K562 (cell line): ENCODE data around the gene PRSS57. TPM values are rescaled to one million over a fixed set of nuclear protein-coding genes. Genes with fewer than 3 reads are reported as not detected.

Experiments
- ARID3B ChIP-seq: fragments of 250-450 bp; sonication (Bioruptor Pico); IDR thresholded peaks from 2 replicates; pipeline ENCODE4 v1.4.0; 2020; ENCODE audit warnings: borderline replicate concordance
- E2F6 ChIP-seq, 2 experiments: IDR thresholded peaks; 2 replicates each; pipeline ENCODE4 v1.6.1; 2011; ENCODE audit warnings: borderline replicate concordance in 1 of 2, control low read depth in 1 of 2, low read depth in 1 of 2, low read length in 1 of 2, mild to moderate bottlenecking in 1 of 2, mixed read lengths in 1 of 2, moderate library complexity in 1 of 2; ENCODE audit not compliant: insufficient read depth in 1 of 2, insufficient read length in 1 of 2, poor library complexity in 1 of 2, severe bottlenecking in 1 of 2; ENCODE audit errors: extremely low read depth in 1 of 2
- FUS ChIP-seq: fragments of 200-400 bp; formaldehyde crosslinking; optimal IDR thresholded peaks from 2 replicates; pipeline ENCODE3; 2017; ENCODE audit warnings: low read depth, low read length
- GATAD2B ChIP-seq: fragments of 450-650 bp; IDR thresholded peaks from 2 replicates; pipeline ENCODE4 v1.6.1; 2017; ENCODE audit warnings: mild to moderate bottlenecking, borderline replicate concordance
- GTF2E2 ChIP-seq: fragments of 200-800 bp; sonication (Bioruptor generic); IDR thresholded peaks from 2 replicates; pipeline ENCODE4 v1.6.1; 2016; ENCODE audit warnings: missing genetic modification characterization, missing compliant biosample characterization
- HDAC3 ChIP-seq: fragments of 450-650 bp; IDR thresholded peaks from 2 replicates; pipeline ENCODE4 v1.6.1; 2018; ENCODE audit warnings: borderline replicate concordance, mild to moderate bottlenecking, moderate library complexity; ENCODE audit not compliant: partially characterized antibody
- HSF4 ChIP-seq: fragments of 250-450 bp; sonication (Bioruptor Pico); IDR thresholded peaks from 2 replicates; pipeline ENCODE4 v2.1.2; 2022; ENCODE audit warnings: mild to moderate bottlenecking, moderate library complexity, borderline replicate concordance
- KHSRP ChIP-seq: fragments of 450-650 bp; IDR thresholded peaks from 2 replicates; pipeline ENCODE4 v1.6.1; 2017
- MIER1 ChIP-seq: fragments of 450-650 bp; IDR thresholded peaks from 2 replicates; pipeline ENCODE4 v1.6.1; 2016; ENCODE audit warnings: antibody characterized with exemption, mild to moderate bottlenecking, low read depth
- MXI1 ChIP-seq: IDR thresholded peaks from 2 replicates; pipeline ENCODE4 v1.6.1; 2011; ENCODE audit warnings: low read depth, mild to moderate bottlenecking, improper control_type of control experiment, low read length
- NCOA6 ChIP-seq: fragments of 450-650 bp; IDR thresholded peaks from 2 replicates; pipeline ENCODE4 v1.6.1; 2017; ENCODE audit warnings: mild to moderate bottlenecking
- NELFE ChIP-seq: IDR thresholded peaks from 2 replicates; pipeline ENCODE4 v1.6.1; 2011; ENCODE audit warnings: mild to moderate bottlenecking; ENCODE audit not compliant: insufficient read depth, insufficient read length
- NFRKB ChIP-seq: fragments of 450-650 bp; IDR thresholded peaks from 2 replicates; pipeline ENCODE4 v1.6.1; 2016; ENCODE audit warnings: low read depth
- RBM14 ChIP-seq: fragments of 200-400 bp; formaldehyde crosslinking; IDR thresholded peaks from 2 replicates; pipeline ENCODE4 v1.6.1; 2018; ENCODE audit warnings: low read depth, mild to moderate bottlenecking, low read length, moderate library complexity, borderline replicate concordance; ENCODE audit not compliant: insufficient read depth
- SETDB1 ChIP-seq: IDR thresholded peaks from one replicate; pipeline ENCODE4 v1.6.1; 2012; ENCODE audit warnings: low read length, control low read depth, inconsistent platforms
- SMARCB1 ChIP-seq: IDR thresholded peaks from 2 replicates; pipeline ENCODE4 v1.6.1; 2011; ENCODE audit warnings: improper control_type of control experiment, low read depth; ENCODE audit not compliant: insufficient read length
- TCF7L2 ChIP-seq: fragments of 150-350 bp; IDR thresholded peaks from 2 replicates; pipeline ENCODE4 v1.6.1; 2016; ENCODE audit warnings: low read depth, mild to moderate bottlenecking, low read length, moderate library complexity
- TCFL5 ChIP-seq: fragments of 250-450 bp; sonication (Bioruptor Pico); conservative IDR thresholded peaks from 2 replicates; pipeline ENCODE4 v1.6.1; 2021; ENCODE audit warnings: mild to moderate bottlenecking, moderate library complexity, matching md5 sums
- ZKSCAN1 ChIP-seq: fragments of 150-350 bp; IDR thresholded peaks from 2 replicates; pipeline ENCODE4 v1.6.1; 2016; ENCODE audit warnings: low read depth, low read length
- ZKSCAN3 ChIP-seq: fragments of 250-450 bp; sonication (Bioruptor Pico); IDR thresholded peaks from 2 replicates; pipeline ENCODE4 v1.4.0; 2020
- ZNF518B ChIP-seq: fragments of 250-450 bp; sonication (Bioruptor Pico); IDR thresholded peaks from 2 replicates; pipeline ENCODE4 v1.5.0; 2021; ENCODE audit warnings: mild to moderate bottlenecking, moderate library complexity
- ZNF707 ChIP-seq: fragments of 250-450 bp; sonication (Bioruptor Pico); conservative IDR thresholded peaks from 2 replicates; pipeline ENCODE4 v1.8.0; 2022; ENCODE audit warnings: inconsistent platforms, mild to moderate bottlenecking, moderate library complexity
- polyA plus RNA-seq, 8 experiments: library from polyadenylated mRNA; depleted of rRNA in 4 of 8; stranded (reverse) in 5 of 8; unstranded in 3 of 8; fragments of >200 nt; fragmentation: Nextera tagmentation in 2 of 8; fragmentation: Illumina TruSeq in 1 of 8; extraction: Ambion mirVana in 2 of 8; extraction: Trizol in 1 of 8; gene quantifications; 2 replicates each; pipeline versions ENCODE4 v1.2.1 to v1.2.3, GENCODE V29; 2011 to 2014; ENCODE audit warnings: inconsistent platforms in 1 of 8, missing spikeins in 1 of 8
- total RNA-seq, 7 experiments: library from RNA; depleted of rRNA in 6 of 7; stranded (reverse); fragments of >200 nt in 6 of 7; fragmentation: Illumina TruSeq in 2 of 7; extraction: Trizol in 2 of 7; gene quantifications; 2 replicates each; pipeline versions ENCODE4 v1.2.1 to v1.2.3, GENCODE V29; 2011 to 2021; ENCODE audit warnings: low replicate concordance in 1 of 7

Gene PRSS57
- total and polyA plus RNA-seq, 9 of the 15 experiments (the other 6 are each of a cell fraction or from before 2014, with no cell fraction given): 0.06 to 2.5 (median 1.3) TPM; not detected in 3

- TF ChIP-seq ZNF518B (CRISPR knock-in tag) (no peak), NFRKB (no peak), HDAC3 (no peak), ZKSCAN3 (CRISPR knock-in tag) (no peak), E2F6 (IDR thresholded peaks at IDR 0.05; ENCODE audit: borderline replicate concordance in 1 of 2, extremely low read depth in 1 of 2, insufficient read depth in 1 of 2, insufficient read length in 1 of 2, low read depth in 1 of 2, low read length in 1 of 2, poor library complexity in 1 of 2, severe bottlenecking in 1 of 2) (peak in 1 of 2 experiments; percentile 15), MXI1 (no peak), GATAD2B (no peak), TCFL5 (CRISPR knock-in tag) (no peak), ARID3B (CRISPR knock-in tag) (no peak), RBM14 (no peak), NCOA6 (no peak), MIER1 (no peak), FUS (no peak), TCF7L2 (no peak), SMARCB1 (no peak), SETDB1 (no peak), ZNF707 (CRISPR knock-in tag) (no peak), KHSRP (no peak), GTF2E2 (tag) (0 out of 2 replicates have a peak, but pooled peaks have one; percentile 36), ZKSCAN1 (no peak), HSF4 (CRISPR knock-in tag) (no peak), NELFE (no peak)
These were observed 13.2 kb upstream of the PRSS57 start, which contains the start of gene PALM (continued) for GRCh38 chr19:708154-709143.
